IPS-NIHi7 (cell line): ENCODE results near the gene ENOPH1.

Source experiments
- DNase-seq: peaks from one replicate; pipeline ENCODE4 v3.0.0; 2012; ENCODE audit warnings: mixed read lengths; ENCODE audit errors: extremely low spot score

Gene ENOPH1

GRCh38 chr4:82508806-82509428 is 78.5 kb downstream of the ENOPH1 start:
- DNase-seq = no peak

- no peak for DNase-seq
Measured at GRCh38 chr4:82510216-82510615, 79.8 kb downstream of the ENOPH1 start.
